Stomach (tissue), 4 donors: ENCODE results near the gene RAB20.

Experiments used
- CTCF ChIP-seq, 7 experiments: fragments of 450-650 bp in 4 of 7; fragments of 200-600 bp in 3 of 7; sonication (generic) in 3 of 7; IDR thresholded peaks; one replicate each; pipeline ENCODE4 v1.5.1; 2016 to 2019; ENCODE audit warnings: antibody characterized with exemption in 7 of 7, control low read depth in 2 of 7, mild to moderate bottlenecking in 1 of 7
- POLR2A ChIP-seq, 4 donors: fragments of 450-650 bp; IDR thresholded peaks; one replicate each; pipeline ENCODE4 v1.6.1; 2016; ENCODE audit warnings: antibody characterized with exemption in 4 of 4, control low read depth in 2 of 4, mild to moderate bottlenecking in 1 of 4, moderate library complexity in 1 of 4
- POLR2AphosphoS5 ChIP-seq, 3 donors: sonication (generic); formaldehyde crosslinking; IDR thresholded peaks; one replicate each; pipeline ENCODE4 v1.6.1; 2016; ENCODE audit warnings: antibody characterized with exemption in 3 of 3

DNA sequence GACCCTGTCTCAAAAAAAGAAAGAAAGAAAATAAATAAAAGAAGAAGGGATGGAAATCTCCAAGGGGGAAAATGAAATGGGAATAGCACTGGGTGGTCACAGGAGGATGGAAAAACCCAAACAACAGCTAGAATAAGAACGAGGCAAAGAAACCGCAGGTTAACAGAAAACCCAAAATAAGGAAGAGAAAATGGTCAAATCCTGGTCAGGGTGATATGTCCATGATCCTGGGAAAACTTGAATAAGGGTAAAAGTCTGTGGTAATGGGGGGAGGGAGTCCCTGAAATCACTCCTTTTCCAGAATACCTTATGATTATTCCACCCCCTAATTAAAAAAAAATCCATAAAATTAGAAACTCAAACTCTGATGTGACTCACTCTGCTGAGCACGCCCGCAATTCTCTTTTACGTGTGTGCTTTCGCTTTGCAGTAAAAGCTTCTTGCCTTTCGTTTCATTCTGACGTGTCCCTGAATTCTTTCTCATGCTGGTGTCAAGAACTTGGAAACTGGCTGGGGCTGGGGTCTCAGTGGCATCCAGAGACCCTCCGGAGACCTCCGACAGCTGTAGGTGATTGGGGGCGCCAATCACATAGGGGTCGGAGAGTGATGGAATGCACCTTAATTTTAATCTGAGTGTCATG is 49.6 kb upstream of the RAB20 start:
- TF ChIP-seq CTCF (IDR thresholded peaks at IDR 0.05) (no peak), POLR2AphosphoS5 (IDR thresholded peaks at IDR 0.05) (no peak), POLR2A (IDR thresholded peaks at IDR 0.05) (no peak)
